ENCODE measurements around the gene DNHD1.

Gene DNHD1

DNA sequence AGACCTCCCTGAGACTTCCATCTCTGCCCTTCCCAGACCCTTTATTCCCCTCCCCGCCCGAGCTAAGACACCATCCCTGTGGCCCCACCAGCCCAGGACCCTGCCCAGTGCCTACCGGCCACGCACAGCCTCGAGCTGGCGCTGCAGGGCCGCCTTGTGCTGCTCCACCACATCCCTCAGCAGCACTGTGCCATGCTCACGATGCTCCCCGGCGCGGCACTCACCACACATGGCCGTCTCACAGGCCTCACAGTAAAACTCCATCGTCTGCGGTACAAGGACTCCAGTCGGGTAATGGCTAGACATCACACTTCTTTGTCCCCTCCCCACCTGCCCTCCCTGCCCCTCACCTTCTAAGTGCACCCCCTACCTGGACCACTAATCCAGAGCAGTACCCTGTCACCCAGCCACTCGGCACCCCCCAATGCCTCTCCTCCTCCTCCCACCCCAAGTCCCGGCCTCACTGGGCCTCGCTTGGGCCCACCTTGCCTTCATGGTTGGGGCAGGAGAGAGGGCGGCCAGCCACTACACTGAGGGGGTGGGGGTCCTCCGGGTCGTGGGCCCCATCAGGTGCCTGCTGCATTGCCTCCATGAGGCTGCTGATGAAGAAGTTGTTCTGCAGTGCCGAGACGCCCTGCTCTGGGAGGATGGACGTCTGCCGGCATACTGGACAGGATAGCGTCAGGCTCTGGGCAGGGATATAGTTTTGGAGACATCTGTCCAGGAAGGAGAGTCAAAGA is 39.3 kb upstream of the DNHD1 start:
- TF ChIP-seq, protein P1, sequence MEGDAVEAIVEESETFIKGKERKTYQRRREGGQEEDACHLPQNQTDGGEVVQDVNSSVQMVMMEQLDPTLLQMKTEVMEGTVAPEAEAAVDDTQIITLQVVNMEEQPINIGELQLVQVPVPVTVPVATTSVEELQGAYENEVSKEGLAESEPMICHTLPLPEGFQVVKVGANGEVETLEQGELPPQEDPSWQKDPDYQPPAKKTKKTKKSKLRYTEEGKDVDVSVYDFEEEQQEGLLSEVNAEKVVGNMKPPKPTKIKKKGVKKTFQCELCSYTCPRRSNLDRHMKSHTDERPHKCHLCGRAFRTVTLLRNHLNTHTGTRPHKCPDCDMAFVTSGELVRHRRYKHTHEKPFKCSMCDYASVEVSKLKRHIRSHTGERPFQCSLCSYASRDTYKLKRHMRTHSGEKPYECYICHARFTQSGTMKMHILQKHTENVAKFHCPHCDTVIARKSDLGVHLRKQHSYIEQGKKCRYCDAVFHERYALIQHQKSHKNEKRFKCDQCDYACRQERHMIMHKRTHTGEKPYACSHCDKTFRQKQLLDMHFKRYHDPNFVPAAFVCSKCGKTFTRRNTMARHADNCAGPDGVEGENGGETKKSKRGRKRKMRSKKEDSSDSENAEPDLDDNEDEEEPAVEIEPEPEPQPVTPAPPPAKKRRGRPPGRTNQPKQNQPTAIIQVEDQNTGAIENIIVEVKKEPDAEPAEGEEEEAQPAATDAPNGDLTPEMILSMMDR (IDR thresholded peaks at IDR 0.05; ENCODE audit: low read depth, low read length), result no peak
- DNase-seq (ENCODE audit: low read depth in 2 of 2), result no peak
- H3K4me3 ChIP-seq (replicated peaks in 1 of 2; ENCODE audit: low read depth in 2 of 2, low read length in 2 of 2), result no peak overlapping the region

- TF ChIP-seq, protein P1 (IDR thresholded peaks at IDR 0.05; ENCODE audit: low read depth, low read length), result no peak
- no peak for DNase-seq (ENCODE audit: low read depth in 2 of 2)
- no peak overlapping the region for H3K4me3 ChIP-seq (replicated peaks in 1 of 2; ENCODE audit: low read depth in 2 of 2, low read length in 2 of 2)
Observed at GRCh38 chr11:6458352-6459098, 38.6 kb upstream of the DNHD1 start.

GRCh38 chr11:6459099-6459450 is 38.0 kb upstream of the DNHD1 start:
- TF ChIP-seq, protein P1 (IDR thresholded peaks at IDR 0.05; ENCODE audit: low read depth, low read length), result no peak
- H3K4me3 ChIP-seq (replicated peaks in 1 of 2; ENCODE audit: low read depth in 2 of 2, low read length in 2 of 2), result no peak overlapping the region
- no peak for DNase-seq (ENCODE audit: low read depth in 2 of 2)

- TF ChIP-seq, protein P1 (IDR thresholded peaks at IDR 0.05; ENCODE audit: low read depth, low read length), result no peak
- DNase-seq (ENCODE audit: low read depth in 2 of 2), result peak; percentile 87 to 96
- no peak overlapping the region for H3K4me3 ChIP-seq (replicated peaks in 1 of 2; ENCODE audit: low read depth in 2 of 2, low read length in 2 of 2)
Observed at GRCh38 chr11:6468712-6469495, 28.2 kb upstream of the DNHD1 start.

GRCh38 chr11:6469599-6469998 is 27.5 kb upstream of the DNHD1 start:
- no peak for DNase-seq (ENCODE audit: low read depth in 2 of 2)
- H3K4me3 ChIP-seq (replicated peaks in 1 of 2; ENCODE audit: low read depth in 2 of 2, low read length in 2 of 2), result no peak overlapping the region
- TF ChIP-seq, protein P1 (IDR thresholded peaks at IDR 0.05; ENCODE audit: low read depth, low read length), result no peak

GRCh38 chr11:6472934-6473333 is 24.1 kb upstream of the DNHD1 start:
- no peak for DNase-seq (ENCODE audit: low read depth in 2 of 2)
- H3K4me3 ChIP-seq (replicated peaks in 1 of 2; ENCODE audit: low read depth in 2 of 2, low read length in 2 of 2), result peak overlapping the region; percentile 87 to 91
- TF ChIP-seq, protein P1 (IDR thresholded peaks at IDR 0.05; ENCODE audit: low read depth, low read length), result no peak

All from cardiac fibroblast (primary cell).